Prostate gland (tissue), 2 donors: ENCODE measurements around the gene TTC39B.
"Not testable (repeated sequence)": the region's sequence is repeated elsewhere in the genome, so short reads cannot be mapped to it uniquely, and the experiment has no call there.

Experiments
- CTCF ChIP-seq, 4 experiments: fragments of 200-600 bp in 2 of 4; fragments of 450-650 bp in 2 of 4; sonication (generic) in 2 of 4; IDR thresholded peaks; 1 replicate in 3 of 4; 2 replicates in 1 of 4; pipeline ENCODE4 v1.5.1; 2016 to 2019; ENCODE audit warnings: antibody characterized with exemption in 4 of 4, mild to moderate bottlenecking in 2 of 4, moderate library complexity in 2 of 4
- POLR2A ChIP-seq: fragments of 450-650 bp; IDR thresholded peaks from one replicate; pipeline ENCODE4 v1.6.1; 2016; ENCODE audit warnings: antibody characterized with exemption, mild to moderate bottlenecking

- not testable (repeated sequence) for TF ChIP-seq POLR2A; CTCF (IDR thresholded peaks at IDR 0.05)
Observed at GRCh38 chr9:15233941-15234490, 73.0 kb downstream of the TTC39B start.
